ENCODE results near the gene TMEM253. TPM values are rescaled to one million over a fixed set of nuclear protein-coding genes. Genes with fewer than 3 reads are reported as not detected.

Gene TMEM253
- polyA plus RNA-seq, 3 donors: 0.05 TPM; not detected in 2

- Histone ChIP-seq H3K27me3 (ENCODE audit: control insufficient read depth in 2 of 2, insufficient read depth in 2 of 2, low read length in 2 of 2) (no peaks in the 10 kb centered on the region), H2AFZ (ENCODE audit: insufficient read depth, low read depth, low read length, poor library complexity, severe bottlenecking) (peak overlapping the region; percentile 65), H3K4me3 (replicated peaks in 1 of 3; ENCODE audit: low read depth in 2 of 3, low read length in 3 of 3) (peak overlapping the region in 1 of 3 experiments; percentile 84), H3K9me3 (replicated peaks in 1 of 2; ENCODE audit: control insufficient read depth in 1 of 2, insufficient read depth in 1 of 2, low read length in 2 of 2) (no peaks in the 10 kb centered on the region), H3K36me3 (replicated peaks in 1 of 2; ENCODE audit: control insufficient read depth in 1 of 2, insufficient read depth in 2 of 2, low read length in 2 of 2) (no peaks in the 10 kb centered on the region), H3K27ac (ENCODE audit: low read depth in 1 of 2, low read length in 2 of 2) (peak overlapping the region; percentile 74 to 98), H3K4me2 (replicated peaks; ENCODE audit: extremely low read depth, low read length, poor library complexity, severe bottlenecking) (peak overlapping the region; percentile 71), H3K79me2 (ENCODE audit: insufficient read depth, low read length) (no peaks in the 10 kb centered on the region), H3K9ac (ENCODE audit: insufficient read depth, low read length, poor library complexity, severe bottlenecking) (peak overlapping the region; percentile 17), H4K20me1 (ENCODE audit: insufficient read depth, low read length) (no peaks in the 10 kb centered on the region), H3K4me1 (ENCODE audit: control insufficient read depth in 1 of 2, insufficient read depth in 2 of 2, low read length in 2 of 2) (peaks cover 48 to 52% of the 10 kb centered on the region in 2 donors)
- Mint-ChIP-seq H3K4me3 (peak overlapping the region; percentile 61 to 68), H3K27ac (peak overlapping the region; percentile 97 to 99 (median 98)), H3K4me1 (peaks cover 54% of the 10 kb centered on the region), H3K27me3 (ENCODE audit: low read depth in 3 of 3) (peaks cover 0 to 2% (median under 1%) of the 10 kb centered on the region in 3 donors), H3K36me3 (no peaks in the 10 kb centered on the region), H3K9me3 (no peaks in the 10 kb centered on the region)
- intact Hi-C loops (cut with micrococcal nuclease): loop anchor here (2.0 to 10.0 kb wide), 5 partner anchors 14 to 642 kb away; partner anchors contain the start of genes ANG (in 1 of the 2), PIP4P1 (in 1 of the 2), PNP (in 1 of the 2) and RNASE4 (in 1 of the 2)
- TF ChIP-seq CTCF (IDR thresholded peaks at IDR 0.05): peak; percentile 86
- peak; percentile 72 to 78 (median 75) for DNase-seq
- WGBS (ENCODE audit: insufficient coverage): 13% methylated on average over 8 of the region's 11 CpGs
Observed at GRCh38 chr14:21106498-21107282, 5.8 kb downstream of the TMEM253 start.

- Histone ChIP-seq H3K36me3 (replicated peaks in 1 of 2; ENCODE audit: control insufficient read depth in 1 of 2, insufficient read depth in 2 of 2, low read length in 2 of 2) (no peaks in the 10 kb centered on the region), H3K9me3 (replicated peaks in 1 of 2; ENCODE audit: control insufficient read depth in 1 of 2, insufficient read depth in 1 of 2, low read length in 2 of 2) (no peaks in the 10 kb centered on the region), H3K27ac (ENCODE audit: low read depth in 1 of 2, low read length in 2 of 2) (peak overlapping the region; percentile 74 to 98), H3K4me3 (replicated peaks in 1 of 3; ENCODE audit: low read depth in 2 of 3, low read length in 3 of 3) (peak overlapping the region in 1 of 3 experiments; percentile 84), H3K79me2 (ENCODE audit: insufficient read depth, low read length) (no peaks in the 10 kb centered on the region), H3K9ac (ENCODE audit: insufficient read depth, low read length, poor library complexity, severe bottlenecking) (no peak overlapping the region), H4K20me1 (ENCODE audit: insufficient read depth, low read length) (no peaks in the 10 kb centered on the region), H3K4me2 (replicated peaks; ENCODE audit: extremely low read depth, low read length, poor library complexity, severe bottlenecking) (peak overlapping the region; percentile 71), H3K27me3 (ENCODE audit: control insufficient read depth in 2 of 2, insufficient read depth in 2 of 2, low read length in 2 of 2) (no peaks in the 10 kb centered on the region), H3K4me1 (ENCODE audit: control insufficient read depth in 1 of 2, insufficient read depth in 2 of 2, low read length in 2 of 2) (peaks cover 48 to 52% of the 10 kb centered on the region in 2 donors), H2AFZ (ENCODE audit: insufficient read depth, low read depth, low read length, poor library complexity, severe bottlenecking) (peak overlapping the region; percentile 65)
- Mint-ChIP-seq H3K9me3 (no peaks in the 10 kb centered on the region), H3K27me3 (ENCODE audit: low read depth in 3 of 3) (no peaks in the 10 kb centered on the region), H3K4me1 (peaks cover 56% of the 10 kb centered on the region), H3K4me3 (no peak overlapping the region), H3K36me3 (no peaks in the 10 kb centered on the region), H3K27ac (peak overlapping the region; percentile 97 to 99 (median 98))
- intact Hi-C loops (cut with micrococcal nuclease): loop anchor here (2.0 to 10.0 kb wide), 5 partner anchors 15 to 643 kb away; partner anchors contain the start of genes ANG (in 1 of the 2), PIP4P1 (in 1 of the 2), PNP (in 1 of the 2) and RNASE4 (in 1 of the 2)
- DNase-seq: no peak
- no peak for TF ChIP-seq CTCF (IDR thresholded peaks at IDR 0.05)
- WGBS (ENCODE audit: insufficient coverage): 96% methylated on average over 4 of the region's 5 CpGs
Observed at GRCh38 chr14:21107283-21107800, 6.5 kb downstream of the TMEM253 start.

Measured in CD14-positive monocyte (primary cell).